LNCAP (cell line): Measurements from ENCODE around the gene STK11IP.

ENCODE experiments used
- CTCF ChIP-seq: fragments of 450-650 bp; IDR thresholded peaks from 2 replicates; pipeline ENCODE4 v1.5.1; 2017; ENCODE audit warnings: mild to moderate bottlenecking

STK11IP gene

GRCh38 chr2:219598308-219599078 is 836 bp downstream of the STK11IP start:
- TF ChIP-seq CTCF, result no peak

GRCh38 chr2:219603771-219604170 is 6.1 kb downstream of the STK11IP start:
- TF ChIP-seq CTCF, result no peak

GRCh38 chr2:219605607-219605954 is 7.9 kb downstream of the STK11IP start:
- no peak for TF ChIP-seq CTCF

- TF ChIP-seq CTCF, result no peak
These were observed 10.3 kb downstream of the STK11IP start for GRCh38 chr2:219607931-219608330.

GRCh38 chr2:219608399-219608964 is 10.8 kb downstream of the STK11IP start:
- no peak for TF ChIP-seq CTCF

GRCh38 chr2:219609149-219609750 is 11.6 kb downstream of the STK11IP start:
- no peak for TF ChIP-seq CTCF

GRCh38 chr2:219611306-219611705 is 13.6 kb downstream of the STK11IP start:
- no peak for TF ChIP-seq CTCF
